SK-N-MC (cell line): ENCODE measurements around the gene SMIM8.

Source experiments
- EZH2 ChIP-seq: fragments of 200-600 bp; sonication (generic); IDR thresholded peaks from one replicate; pipeline ENCODE4 v1.6.1; 2017; ENCODE audit warnings: antibody characterized with exemption
- FOXP2 ChIP-seq: optimal IDR thresholded peaks from 2 replicates; pipeline ENCODE3; 2011; ENCODE audit warnings: mild to moderate bottlenecking, moderate library complexity; ENCODE audit not compliant: insufficient read depth; ENCODE audit errors: extremely low read length, control extremely low read depth
- POLR2AphosphoS5 ChIP-seq: IDR thresholded peaks from 2 replicates; pipeline ENCODE4 v1.6.1; 2012; ENCODE audit warnings: mild to moderate bottlenecking, low read depth, low read length, borderline replicate concordance

- TF ChIP-seq EZH2 (no peak), POLR2AphosphoS5 (no peak), FOXP2 (no peak)
These were observed 45.8 kb upstream of the SMIM8 start for GRCh38 chr6:87276624-87277023.
